Neural progenitor cell (in vitro differentiated cells): ENCODE data around the gene RNF133. TPM values are rescaled to one million over a fixed set of nuclear protein-coding genes. Genes with fewer than 3 reads are reported as not detected.

ENCODE experiments used
- DNase-seq: peaks from one replicate; pipeline ENCODE4 v3.0.0-alpha.2; 2016; ENCODE audit warnings: low spot score
- H2AFZ ChIP-seq: fragments of 200-600 bp; sonication (generic); replicated peaks from 2 replicates; pipeline ENCODE4 v1.6.1; 2016; ENCODE audit warnings: antibody characterized with exemption
- H3F3A ChIP-seq: fragments of 200-600 bp; sonication (generic); 2 replicates; pipeline ENCODE4 v1.6.1; 2016; ENCODE audit warnings: antibody characterized with exemption, low read depth
- H3K27ac ChIP-seq: fragments of 200-600 bp; sonication (generic); 2 replicates; pipeline ENCODE4 v1.5.1; 2016; ENCODE audit warnings: mild to moderate bottlenecking
- H3K27me3 ChIP-seq: fragments of 200-600 bp; sonication (generic); 2 replicates; pipeline ENCODE4 v1.6.1; 2016; ENCODE audit warnings: mild to moderate bottlenecking, moderate library complexity
- H3K36me3 ChIP-seq: fragments of 200-600 bp; sonication (generic); 2 replicates; pipeline ENCODE4 v1.5.1; 2016
- H3K4me1 ChIP-seq: fragments of 200-600 bp; sonication (generic); 2 replicates; pipeline ENCODE4 v1.6.1; 2016; ENCODE audit warnings: mixed run types
- H3K4me2 ChIP-seq: fragments of 200-600 bp; sonication (generic); 2 replicates; pipeline ENCODE4 v1.6.1; 2016
- H3K4me3 ChIP-seq: fragments of 200-600 bp; sonication (generic); 2 replicates; pipeline ENCODE4 v1.5.1; 2016
- H3K79me2 ChIP-seq: fragments of 200-600 bp; sonication (generic); 2 replicates; pipeline ENCODE4 v1.6.1; 2016; ENCODE audit warnings: low read depth
- H3K9ac ChIP-seq: fragments of 200-600 bp; sonication (generic); 2 replicates; pipeline ENCODE4 v1.6.1; 2016
- H3K9me3 ChIP-seq: fragments of 200-600 bp; sonication (generic); 2 replicates; pipeline ENCODE4 v1.5.1; 2016; ENCODE audit warnings: low read depth
- H4K20me1 ChIP-seq: fragments of 200-600 bp; sonication (generic); 2 replicates; pipeline ENCODE4 v1.6.1; 2016; ENCODE audit warnings: low read depth
- H3K27ac Mint-ChIP-seq: 3 replicates; pipeline ENCODE4 v1.8.0; 2021; ENCODE audit warnings: mixed read lengths
- H3K27me3 Mint-ChIP-seq: 2 replicates; pipeline ENCODE4 v1.8.0; 2022; ENCODE audit warnings: low read depth, mild to moderate bottlenecking, inconsistent platforms, moderate library complexity, mixed read lengths; ENCODE audit not compliant: insufficient read depth
- H3K36me3 Mint-ChIP-seq: 3 replicates; pipeline ENCODE4 v1.8.0; 2021; ENCODE audit warnings: mixed read lengths
- H3K4me1 Mint-ChIP-seq: 3 replicates; pipeline ENCODE4 v1.8.0; 2021; ENCODE audit warnings: mixed read lengths
- H3K4me3 Mint-ChIP-seq: 3 replicates; pipeline ENCODE4 v1.8.0; 2021; ENCODE audit warnings: mild to moderate bottlenecking, moderate library complexity, mixed read lengths
- H3K9me3 Mint-ChIP-seq: 3 replicates; pipeline ENCODE4 v1.8.0; 2020; ENCODE audit warnings: mixed read lengths
- CTCF ChIP-seq: fragments of 200-600 bp; sonication (generic); IDR thresholded peaks from 2 replicates; pipeline ENCODE4 v1.5.1; 2017; ENCODE audit warnings: antibody characterized with exemption, mild to moderate bottlenecking
- EZH2 ChIP-seq: fragments of 200-600 bp; sonication (generic); IDR thresholded peaks from 2 replicates; pipeline ENCODE4 v1.6.1; 2017; ENCODE audit warnings: antibody characterized with exemption, mild to moderate bottlenecking, moderate library complexity
- EZH2phosphoT487 ChIP-seq: fragments of 200-600 bp; sonication (generic); IDR thresholded peaks from 2 replicates; pipeline ENCODE4 v1.6.1; 2017; ENCODE audit warnings: antibody characterized with exemption
- total RNA-seq: library from RNA; depleted of rRNA; stranded (reverse); fragments of >200 nt; gene quantifications from 2 replicates; pipeline ENCODE4 v1.2.3, GENCODE V29; 2015; ENCODE audit warnings: low replicate concordance

The RNF133 gene
- total RNA-seq, 1 donor from 2014 or later, result 0.09 TPM

GRCh38 chr7:122677149-122677548 lies 21.8 kb downstream of the RNF133 start:
- no peak overlapping the region for H3K27ac ChIP-seq
- H3K9ac ChIP-seq, result no peak overlapping the region
- H2AFZ ChIP-seq, result no peak overlapping the region
- no peaks in the 10 kb centered on the region for H3K4me1 ChIP-seq
- H3K27ac Mint-ChIP-seq, result peak overlapping the region; percentile 32
- no peaks in the 10 kb centered on the region for H3K79me2 ChIP-seq
- no peak overlapping the region for H3K4me3 Mint-ChIP-seq
- H3K4me1 Mint-ChIP-seq, result peaks cover 37% of the 10 kb centered on the region
- no peaks in the 10 kb centered on the region for H4K20me1 ChIP-seq
- H3K27me3 ChIP-seq, result no peaks in the 10 kb centered on the region
- H3K4me3 ChIP-seq, result no peak overlapping the region
- peaks cover 18% of the 10 kb centered on the region for H3K9me3 Mint-ChIP-seq
- no peak for DNase-seq
- no peak for TF ChIP-seq EZH2
- no peak for TF ChIP-seq CTCF
- no peak for TF ChIP-seq EZH2phosphoT487
- peaks cover 3% of the 10 kb centered on the region for H3F3A ChIP-seq
- peaks cover 5% of the 10 kb centered on the region for H3K27me3 Mint-ChIP-seq
- H3K36me3 Mint-ChIP-seq, result peaks cover 6% of the 10 kb centered on the region
- H3K4me2 ChIP-seq, result no peak overlapping the region
- H3K36me3 ChIP-seq, result no peaks in the 10 kb centered on the region
- no peaks in the 10 kb centered on the region for H3K9me3 ChIP-seq

GRCh38 chr7:122676466-122676865 lies 22.5 kb downstream of the RNF133 start:
- H3K36me3 ChIP-seq, result no peaks in the 10 kb centered on the region
- H3K27ac Mint-ChIP-seq, result no peak overlapping the region
- H3K4me2 ChIP-seq, result no peak overlapping the region

GRCh38 chr7:122675621-122676020 lies 23.3 kb downstream of the RNF133 start:
- Mint-ChIP-seq H3K27ac (no peak overlapping the region), H3K27me3 (peaks cover 5% of the 10 kb centered on the region), H3K36me3 (peaks cover 6% of the 10 kb centered on the region), H3K9me3 (peaks cover 18% of the 10 kb centered on the region), H3K4me1 (peaks cover 39% of the 10 kb centered on the region), H3K4me3 (no peak overlapping the region)
- no peak for DNase-seq
- peaks cover 9% of the 10 kb centered on the region for H3F3A ChIP-seq
- TF ChIP-seq EZH2phosphoT487 (no peak), CTCF (peak; percentile 10), EZH2 (no peak)
- H3K9me3 ChIP-seq, result no peaks in the 10 kb centered on the region
- H3K4me2 ChIP-seq, result no peak overlapping the region
- H3K4me3 ChIP-seq, result no peak overlapping the region
- H3K27ac ChIP-seq, result no peak overlapping the region
- no peaks in the 10 kb centered on the region for H3K27me3 ChIP-seq
- H3K9ac ChIP-seq, result no peak overlapping the region
- no peak overlapping the region for H2AFZ ChIP-seq
- no peaks in the 10 kb centered on the region for H3K79me2 ChIP-seq
- peaks cover 11% of the 10 kb centered on the region for H3K4me1 ChIP-seq
- no peaks in the 10 kb centered on the region for H4K20me1 ChIP-seq
- H3K36me3 ChIP-seq, result no peaks in the 10 kb centered on the region

More at GRCh38 chr7:122676466-122676865, 22.5 kb downstream of the RNF133 start:
- Histone ChIP-seq H4K20me1 (no peaks in the 10 kb centered on the region), H3K4me1 (peaks cover 3% of the 10 kb centered on the region), H3K27me3 (no peaks in the 10 kb centered on the region), H3K9me3 (no peaks in the 10 kb centered on the region), H2AFZ (no peak overlapping the region), H3F3A (peaks cover 3% of the 10 kb centered on the region), H3K4me3 (no peak overlapping the region), H3K79me2 (no peaks in the 10 kb centered on the region), H3K27ac (no peak overlapping the region), H3K9ac (no peak overlapping the region)
- Mint-ChIP-seq H3K4me1 (peaks cover 37% of the 10 kb centered on the region), H3K36me3 (peaks cover 6% of the 10 kb centered on the region), H3K4me3 (no peak overlapping the region), H3K27me3 (peaks cover 5% of the 10 kb centered on the region), H3K9me3 (peaks cover 18% of the 10 kb centered on the region)
- TF ChIP-seq EZH2phosphoT487 (no peak), EZH2 (no peak), CTCF (no peak)
- DNase-seq, result no peak
